ENCODE data around the gene MORF4L1.

DNA sequence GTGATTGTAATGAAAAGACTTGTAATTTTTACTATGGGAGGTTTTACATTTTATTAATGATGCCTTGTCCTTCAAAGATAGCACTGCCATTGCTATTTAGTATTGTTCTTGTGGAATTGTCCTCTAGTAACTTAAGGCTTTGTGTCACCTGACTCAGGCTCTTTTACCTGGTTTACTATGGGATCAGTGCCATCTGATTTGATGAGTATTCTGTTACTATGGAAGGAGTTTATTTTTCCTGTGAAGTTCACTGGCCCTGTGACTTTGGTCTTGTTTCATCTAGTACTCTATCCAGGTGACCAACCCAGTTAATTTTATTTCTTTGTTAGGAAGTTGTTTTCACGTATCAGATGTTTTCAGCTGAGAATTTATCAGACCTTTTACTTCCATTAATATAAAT lies 9.0 kb downstream of the MORF4L1 start:
- TF ChIP-seq, protein P1, sequence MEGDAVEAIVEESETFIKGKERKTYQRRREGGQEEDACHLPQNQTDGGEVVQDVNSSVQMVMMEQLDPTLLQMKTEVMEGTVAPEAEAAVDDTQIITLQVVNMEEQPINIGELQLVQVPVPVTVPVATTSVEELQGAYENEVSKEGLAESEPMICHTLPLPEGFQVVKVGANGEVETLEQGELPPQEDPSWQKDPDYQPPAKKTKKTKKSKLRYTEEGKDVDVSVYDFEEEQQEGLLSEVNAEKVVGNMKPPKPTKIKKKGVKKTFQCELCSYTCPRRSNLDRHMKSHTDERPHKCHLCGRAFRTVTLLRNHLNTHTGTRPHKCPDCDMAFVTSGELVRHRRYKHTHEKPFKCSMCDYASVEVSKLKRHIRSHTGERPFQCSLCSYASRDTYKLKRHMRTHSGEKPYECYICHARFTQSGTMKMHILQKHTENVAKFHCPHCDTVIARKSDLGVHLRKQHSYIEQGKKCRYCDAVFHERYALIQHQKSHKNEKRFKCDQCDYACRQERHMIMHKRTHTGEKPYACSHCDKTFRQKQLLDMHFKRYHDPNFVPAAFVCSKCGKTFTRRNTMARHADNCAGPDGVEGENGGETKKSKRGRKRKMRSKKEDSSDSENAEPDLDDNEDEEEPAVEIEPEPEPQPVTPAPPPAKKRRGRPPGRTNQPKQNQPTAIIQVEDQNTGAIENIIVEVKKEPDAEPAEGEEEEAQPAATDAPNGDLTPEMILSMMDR (IDR thresholded peaks at IDR 0.05; ENCODE audit: insufficient read depth, low read length, poor library complexity, severe bottlenecking) = no peak
- no peak for TF ChIP-seq EZH2phosphoT487 (conservative IDR thresholded peaks at IDR 0.05; ENCODE audit: low read length)

All from SU-DHL-6 (cell line).